ENCODE data around the gene ZFC3H1. TPM values are rescaled to one million over a fixed set of nuclear protein-coding genes. Genes with fewer than 3 reads are reported as not detected.

The ZFC3H1 gene
- total and polyA plus RNA-seq, 2 of the 4 experiments (the other 2 are of a cell fraction): 16.8 to 23.3 TPM

- H3K36me3 ChIP-seq (ENCODE audit: control insufficient read depth, insufficient read depth, low read length): peaks cover 29% of the 10 kb centered on the region
- H3K23ac ChIP-seq (ENCODE audit: low read depth, low read length): no peak overlapping the region
- peaks cover 54% of the 10 kb centered on the region for H4K20me1 ChIP-seq (ENCODE audit: insufficient read depth, low read length)
- H3K9ac ChIP-seq (ENCODE audit: low read depth, low read length): no peak overlapping the region
- no peak overlapping the region for H4K8ac ChIP-seq (ENCODE audit: low read depth in 2 of 2, low read length in 2 of 2)
- no peak overlapping the region for H2BK5ac ChIP-seq (ENCODE audit: low read depth, low read length, poor library complexity, severe bottlenecking)
- no peak overlapping the region for H3K18ac ChIP-seq (ENCODE audit: low read depth, low read length)
- no peak overlapping the region for H2AK5ac ChIP-seq (ENCODE audit: low read depth, low read length)
- no peak overlapping the region for H4K91ac ChIP-seq (ENCODE audit: insufficient read depth, low read depth, low read length)
- in situ Hi-C loops (cut with MboI; ENCODE audit: low sequenced_read_pairs): loop anchor here (25.0 kb wide), 1 partner anchor 610 kb away; the partner anchor contains the start of gene TRHDE
- no peak overlapping the region for H2BK20ac ChIP-seq (ENCODE audit: low read depth, low read length)
- ChIA-PET POLR2A (ENCODE audit: unreplicated experiment) (no interaction called here), CTCF (no interaction called here)
- ATAC-seq (ENCODE audit: low read depth): no peak
- H3K4me2 ChIP-seq (ENCODE audit: low read depth, low read length): no peak overlapping the region
- intact Hi-C loops (cut with micrococcal nuclease): no loop called here
- H3K79me1 ChIP-seq (ENCODE audit: low read depth in 1 of 2, low read length in 2 of 2): peaks cover 2 to 26% of the 10 kb centered on the region in 2 experiments; a peak in 2 of 4 replicates
- dilution Hi-C loops (cut with HindIII; ENCODE audit: low sequenced_read_pairs, unreplicated experiment): no loop called here
- no TSS peak for BruUV-seq (replicated peaks)
- H3K9me1 ChIP-seq (ENCODE audit: insufficient read depth, low read length): no peaks in the 10 kb centered on the region
- no peak overlapping the region for H4K5ac ChIP-seq (ENCODE audit: low read depth, low read length)
- WGBS, 2 experiments (ENCODE audit: extremely low coverage in 2 of 2, insufficient read length in 1 of 2): 100% methylated on average over 1 of the region's 1 CpG; no CpG with 5 or more reads in 1 of the 2 experiments
- H3K9me3 ChIP-seq (ENCODE audit: control insufficient read depth, insufficient read depth, low read length): peaks cover 7% of the 10 kb centered on the region
- no peak overlapping the region for H3K14ac ChIP-seq (replicated peaks; ENCODE audit: low read depth, low read length)
- no peak overlapping the region for H3K4me3 ChIP-seq (ENCODE audit: insufficient read depth, low read depth, low read length)
- H3K56ac ChIP-seq (ENCODE audit: extremely low read depth, insufficient read depth, low read length): no peak overlapping the region
- TF ChIP-seq MAFK (IDR thresholded peaks at IDR 0.05; ENCODE audit: low read depth, low read length) (no peak), MXI1 (IDR thresholded peaks at IDR 0.05; ENCODE audit: borderline replicate concordance, low read depth, low read length) (no peak), CTCF (conservative IDR thresholded peaks at IDR 0.05; ENCODE audit: low read depth, low read length) (no peak), RCOR1 (IDR thresholded peaks at IDR 0.05; ENCODE audit: insufficient replicate concordance, low read length) (no peak), RAD21 (IDR thresholded peaks at IDR 0.05; ENCODE audit: low read length) (no peak), POLR2A (IDR thresholded peaks at IDR 0.05; ENCODE audit: low read depth, low read length) (no peak), SMC3 (IDR thresholded peaks at IDR 0.05; ENCODE audit: low read depth, low read length) (no peak), USF2 (IDR thresholded peaks at IDR 0.05; ENCODE audit: low read depth, low read length) (no peak), NFE2L2 (IDR thresholded peaks at IDR 0.05; ENCODE audit: low read depth, low read length) (no peak), RFX5 (IDR thresholded peaks at IDR 0.05; ENCODE audit: low read depth, low read length) (no peak), MAZ (IDR thresholded peaks at IDR 0.05; ENCODE audit: borderline replicate concordance, low read depth, low read length) (no peak), FOS (IDR thresholded peaks at IDR 0.05; ENCODE audit: low read depth, low read length) (no peak), ELK1 (IDR thresholded peaks at IDR 0.05; ENCODE audit: borderline replicate concordance, low read depth, low read length) (no peak), CHD1 (IDR thresholded peaks at IDR 0.05; ENCODE audit: low read depth, low read length) (no peak), BHLHE40 (IDR thresholded peaks at IDR 0.05; ENCODE audit: low read depth, low read length) (no peak), CEBPB (IDR thresholded peaks at IDR 0.05; ENCODE audit: low read depth, low read length) (no peak)
- H2BK15ac ChIP-seq (ENCODE audit: low read depth, low read length): no peak overlapping the region
- H3K4ac ChIP-seq (ENCODE audit: low read depth, low read length): no peak overlapping the region
- H3K27me3 ChIP-seq (ENCODE audit: control insufficient read depth, insufficient read depth, low read length): no peaks in the 10 kb centered on the region
- H2AFZ ChIP-seq (replicated peaks; ENCODE audit: low read length, poor library complexity): no peak overlapping the region
- no peak for DNase-seq
- no peak overlapping the region for H2AK9ac ChIP-seq (replicated peaks; ENCODE audit: low read depth, low read length, poor library complexity)
- no peak overlapping the region for H3K27ac ChIP-seq (ENCODE audit: insufficient read depth, low read length)
- H3K4me1 ChIP-seq (ENCODE audit: control insufficient read depth, insufficient read depth, low read length): 0 out of 2 replicates have a peak, but pooled peaks cover 3% of the 10 kb centered on the region
- no peak overlapping the region for H2BK120ac ChIP-seq (ENCODE audit: low read depth, low read length)
Measured at GRCh38 chr12:71652656-71653055, 11.0 kb downstream of the ZFC3H1 start.

All from IMR-90 (cell line).